GM18868 (cell line): ENCODE data around the gene CACNG6.

Experiments used
- ATAC-seq: cut with Tn5 transposase; IDR thresholded peaks from one replicate; pipeline ENCODE4 v1.9.1; 2021; ENCODE audit warnings: mild to moderate bottlenecking, moderate library complexity; ENCODE audit not compliant: unreplicated experiment

The CACNG6 gene

DNA sequence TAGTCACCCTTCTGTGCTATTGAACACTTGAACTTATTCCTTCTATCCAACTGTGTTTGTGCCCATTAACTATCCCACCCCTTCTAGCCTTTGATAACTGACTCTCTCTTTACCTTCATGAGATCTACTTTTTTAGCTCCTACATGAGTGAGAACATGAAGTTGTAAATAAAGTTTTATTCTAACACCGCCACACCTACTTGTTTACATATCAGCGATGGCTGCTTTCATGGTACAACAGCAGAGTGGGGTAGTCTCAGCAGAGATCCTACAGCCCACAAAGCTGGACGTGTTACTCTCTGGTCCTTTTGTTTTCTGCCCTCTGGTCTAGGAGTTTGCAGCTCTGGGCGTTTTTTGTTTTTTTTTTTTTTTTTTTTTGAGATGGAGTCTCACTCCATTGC is 48.6 kb downstream of the CACNG6 start:
- no peak for ATAC-seq

DNA sequence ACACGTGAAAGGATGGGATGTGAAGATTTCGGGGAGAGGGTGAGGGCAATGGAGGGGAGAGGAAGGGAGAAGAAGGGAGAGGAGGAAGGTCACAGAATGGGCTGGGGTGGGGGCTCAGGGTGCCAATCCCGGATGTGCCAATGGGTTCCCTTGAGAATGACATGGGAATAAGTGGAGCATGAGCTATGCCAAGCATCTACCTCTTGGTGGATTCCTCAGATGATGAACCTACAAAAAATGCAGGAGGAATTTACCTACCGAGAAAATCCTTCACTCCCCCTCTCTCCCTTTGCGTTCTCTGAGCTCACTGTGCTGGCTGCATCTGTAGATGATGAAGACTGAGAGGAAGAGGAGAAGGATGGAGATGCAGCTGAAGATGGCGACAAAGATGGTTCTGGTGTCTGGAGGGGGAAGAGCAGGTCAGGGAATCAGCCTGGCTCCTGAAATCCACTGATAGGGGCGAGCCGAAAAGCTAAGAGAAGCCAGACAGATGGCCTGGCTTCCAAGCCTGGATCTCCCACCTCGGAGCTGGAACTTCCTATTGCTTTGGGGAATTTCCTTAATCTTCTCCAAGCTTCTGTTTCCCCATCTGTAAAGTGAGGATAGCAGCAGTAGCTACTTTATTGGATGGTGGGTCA is 50.7 kb downstream of the CACNG6 start:
- ATAC-seq: no peak

DNA sequence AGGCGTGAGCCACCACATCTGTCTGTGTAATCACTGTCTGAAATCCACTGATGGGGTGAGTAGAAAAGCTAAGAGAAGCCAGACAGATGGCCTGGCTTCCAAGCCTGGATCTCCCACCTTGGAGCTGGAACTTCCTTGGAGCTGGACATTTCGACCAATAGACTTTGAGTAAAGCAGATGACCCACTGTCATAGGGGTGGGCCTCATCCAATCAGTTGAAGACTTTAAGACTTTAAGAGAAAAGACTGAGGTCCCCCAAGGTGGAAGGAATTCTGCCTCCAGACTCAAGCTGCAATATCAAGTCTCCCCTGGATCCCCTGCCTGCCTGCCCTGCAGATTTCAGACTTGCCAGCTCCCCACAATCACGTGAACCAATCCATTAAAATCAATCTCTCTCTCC is 51.6 kb downstream of the CACNG6 start:
- no peak for ATAC-seq

DNA sequence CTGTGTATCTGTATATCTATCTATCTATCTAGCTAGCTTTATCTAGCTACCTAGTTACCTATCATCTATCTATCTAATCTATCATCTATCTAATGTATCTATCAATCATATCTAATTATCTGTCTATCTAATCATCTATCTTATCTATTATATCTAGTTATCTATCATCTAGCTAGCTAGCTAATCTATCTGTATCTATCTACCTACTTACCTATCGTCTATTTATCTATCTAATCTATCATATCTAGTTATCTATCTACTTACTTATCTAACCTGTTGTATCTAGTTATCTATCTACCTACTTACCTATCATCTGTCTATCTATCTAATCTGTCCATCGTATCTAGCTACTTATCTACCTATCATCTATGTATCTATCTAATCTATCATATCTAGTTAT is 54.3 kb downstream of the CACNG6 start:
- no peak for ATAC-seq

DNA sequence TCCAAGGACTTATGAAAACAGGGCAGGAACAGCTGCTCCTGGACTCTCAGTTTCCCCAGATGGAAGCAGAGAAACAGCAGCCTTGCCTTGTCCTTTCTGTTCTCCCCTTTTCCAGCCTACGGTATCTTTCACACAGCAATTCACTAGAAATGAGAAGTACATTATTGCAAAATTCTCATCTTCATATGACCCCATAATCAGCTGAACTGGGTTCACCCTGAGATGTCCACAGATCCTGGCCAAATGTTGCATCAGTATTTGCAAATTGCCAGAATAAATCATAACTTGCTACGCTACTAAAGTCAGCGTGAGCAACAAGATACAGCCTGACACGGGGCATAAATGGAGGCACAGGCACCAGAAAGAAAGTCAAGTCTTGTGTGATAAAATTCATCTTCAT is 56.2 kb downstream of the CACNG6 start:
- ATAC-seq: no peak
